Motor neuron (in vitro differentiated cells): ENCODE data around the gene TRMO. TPM values are rescaled to one million over a fixed set of nuclear protein-coding genes. Genes with fewer than 3 reads are reported as not detected.
"Not testable (repeated sequence)": the region's sequence is repeated elsewhere in the genome, so short reads cannot be mapped to it uniquely, and the experiment has no call there.

Experiments
- ATAC-seq, 8 experiments: fragments of 200-7000 bp; cut with Tn5 transposase; replicated peaks in 6 of 8; 2 replicates each; pipeline ENCODE4 v1.8.0; 2021; ENCODE audit warnings: mild to moderate bottlenecking in 8 of 8, moderate library complexity in 8 of 8
- H3K27ac ChIP-seq, 2 donors: fragments of 250-450 bp; sonication (Bioruptor Pico); 2 replicates each; pipeline ENCODE4 v1.9.0; 2021; ENCODE audit warnings: antibody characterized with exemption in 2 of 2, mild to moderate bottlenecking in 2 of 2, moderate library complexity in 1 of 2
- H3K4me1 ChIP-seq, 2 donors: fragments of 250-450 bp; sonication (Bioruptor Pico); replicated peaks in 1 of 2; 2 replicates each; pipeline ENCODE4 v1.6.1; 2021; ENCODE audit warnings: antibody characterized with exemption in 2 of 2, mild to moderate bottlenecking in 2 of 2, moderate library complexity in 1 of 2
- H3K4me3 ChIP-seq, 5 donors: fragments of 250-450 bp; sonication (Bioruptor Pico); 2 replicates each; pipeline ENCODE4 v1.9.0; 2021; ENCODE audit warnings: antibody characterized with exemption in 5 of 5, mild to moderate bottlenecking in 5 of 5, moderate library complexity in 4 of 5
- WGBS, 10 experiments: fragments of 450-650 bp; shearing (Covaris generic); methylation state at CpG; one replicate each; pipeline ENCODE4 v1.0.0; 2022; 5-methylcytosine and 5-hydroxymethylcytosine counted together
- in situ Hi-C, 9 experiments: fragments of 400-800 bp; cut with MboI; loops; one replicate each; pipeline ENCODE4 v1.15.0; 2021; ENCODE audit warnings: low sequenced_read_pairs in 9 of 9, low pct_unique_long_range_greater_than_20kb in 2 of 9; ENCODE audit not compliant: unreplicated experiment in 9 of 9
- total RNA-seq, 8 experiments: library from RNA; unstranded; fragments of 300-600 nt; gene quantifications; 2 replicates each; pipeline versions ENCODE4 v1.2.3 to v1.2.4, GENCODE V29; 2022

TRMO gene
- total RNA-seq: 10 to 100 TPM in 4 of 8 experiments, 1 to 10 TPM in 4; 4.3 to 19.5 (median 11.5) TPM

GRCh38 chr9:97921959-97922724 is at the start of gene TRMO:
Gene TRMO, minus strand, starts transcription at chr9:97922500. Its CDS starts 7 bp downstream, at chr9:97922493.
- ATAC-seq: peak; percentile 82 to 94 (median 90)
- 0 to 25% (median 6%) methylated on average over 4 to 22 of the region's 54 CpGs; no CpG with 5 or more reads in 1 of the 10 experiments for whole genome bisulfite sequencing, 10 experiments
- in situ Hi-C loops: loop anchor here in 2 of 9 experiments (25.0 kb wide), 2 partner anchors 210 to 340 kb away; partner anchors contain the start of gene TBC1D2 (in 1 of the 2)
- Histone ChIP-seq H3K27ac (peak within 1 kb of the TSS; percentile 96 to 97), H3K4me3 (peak within 1 kb of the TSS; percentile 44 to 64 (median 57)), H3K4me1 (peaks cover 6 to 7% of the 10 kb centered on the region in 2 donors)

DNA sequence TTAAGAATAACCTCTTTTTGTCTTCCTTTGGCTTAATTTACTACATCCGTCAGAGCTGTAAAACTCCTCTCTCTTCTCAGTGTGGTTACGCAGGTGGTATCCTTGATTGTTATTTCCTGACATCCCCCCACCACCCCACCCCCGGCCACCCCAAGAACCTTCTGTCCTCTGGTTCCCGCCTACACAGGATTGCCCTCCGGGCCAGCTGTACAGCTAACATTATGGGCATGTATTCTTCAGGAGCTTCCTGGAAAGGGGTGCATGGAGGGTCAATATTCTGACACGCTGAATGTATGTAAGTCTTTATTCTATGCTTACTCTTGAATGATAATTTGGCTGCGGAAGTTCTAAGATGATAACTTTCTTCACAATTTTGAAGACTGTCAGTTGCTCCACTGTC is 47.9 kb upstream of the TRMO start:
- in situ Hi-C loops: no loop called here

GRCh38 chr9:97969014-97969413 is 46.7 kb upstream of the TRMO start:
- Histone ChIP-seq H3K4me3 (no peak overlapping the region), H3K4me1 (no peaks in the 10 kb centered on the region), H3K27ac (no peak overlapping the region)
- in situ Hi-C loops: no loop called here
- ATAC-seq: no peak
- WGBS, 10 experiments: 20 to 100% (median 85%) methylated on average over 1 to 2 of the region's 2 CpGs; no CpG with 5 or more reads in 4 of the 10 experiments

More for the DNA sequence above, 47.9 kb upstream of the TRMO start:
- H3K27ac ChIP-seq: no peak overlapping the region
- WGBS, 10 experiments: 8 to 100% (median 82%) methylated on average over 1 to 4 of the region's 7 CpGs
- no peak overlapping the region for H3K4me3 ChIP-seq
- no peaks in the 10 kb centered on the region for H3K4me1 ChIP-seq
- peak in 1 of 8 experiments; percentile 91 for ATAC-seq

DNA sequence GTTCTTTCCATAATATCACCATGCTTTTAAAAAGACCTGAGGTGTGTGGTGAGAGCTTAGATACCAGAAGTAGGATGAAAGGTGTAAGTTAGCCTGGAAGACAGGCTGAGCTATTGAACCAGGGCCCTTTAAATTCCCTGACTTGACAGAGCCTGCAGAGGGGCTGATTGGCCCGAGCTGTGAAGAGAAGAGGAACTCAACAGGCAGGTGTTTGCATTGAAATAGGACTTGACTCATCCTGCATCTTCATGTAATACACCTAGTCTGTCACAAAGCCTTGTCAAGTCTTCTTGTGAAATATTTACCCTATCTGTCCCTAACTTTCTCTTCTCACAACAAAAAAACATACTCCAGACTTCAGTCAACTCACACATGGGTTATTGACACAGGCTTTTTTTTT is 44.2 kb upstream of the TRMO start:
- no peak for ATAC-seq
- H3K27ac ChIP-seq: no peak overlapping the region
- in situ Hi-C loops: no loop called here
- WGBS, 10 experiments: 0 to 13% (median 13%) methylated on average over 1 of the region's 1 CpG; no CpG with 5 or more reads in 7 of the 10 experiments
- no peak overlapping the region for H3K4me3 ChIP-seq
- H3K4me1 ChIP-seq: no peaks in the 10 kb centered on the region

GRCh38 chr9:97964901-97965300 is 42.6 kb upstream of the TRMO start:
- in situ Hi-C loops: no loop called here
- no peak for ATAC-seq
- no peak overlapping the region for H3K4me3 ChIP-seq

DNA sequence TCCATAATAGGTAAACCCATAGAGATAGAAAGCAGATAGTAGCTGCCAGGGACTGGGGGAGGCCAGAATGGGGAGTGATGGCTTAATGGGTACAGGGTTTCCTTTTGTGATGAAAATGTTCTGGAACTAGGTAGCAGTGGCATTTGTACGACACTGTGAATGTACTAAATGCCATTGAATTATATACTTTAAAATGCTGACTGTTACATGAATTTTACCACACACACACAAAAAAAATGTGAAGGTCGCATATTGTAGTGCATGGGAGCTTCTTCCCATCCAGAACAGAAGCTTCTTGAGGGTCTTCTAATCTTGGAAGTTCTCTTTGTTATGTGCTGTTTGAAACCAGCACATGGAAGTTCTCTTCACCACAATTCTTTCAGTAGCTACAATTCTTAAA is 40.9 kb upstream of the TRMO start:
- 20 to 80% (median 53%) methylated on average over 1 to 2 of the region's 2 CpGs; no CpG with 5 or more reads in 2 of the 10 experiments for WGBS, 10 experiments
- Histone ChIP-seq H3K4me1 (no peaks in the 10 kb centered on the region), H3K27ac (no peak overlapping the region), H3K4me3 (no peak overlapping the region)
- no peak for ATAC-seq
- in situ Hi-C loops: no loop called here

More at GRCh38 chr9:97964901-97965300, 42.6 kb upstream of the TRMO start:
- Histone ChIP-seq H3K4me1 (no peaks in the 10 kb centered on the region), H3K27ac (no peak overlapping the region)

DNA sequence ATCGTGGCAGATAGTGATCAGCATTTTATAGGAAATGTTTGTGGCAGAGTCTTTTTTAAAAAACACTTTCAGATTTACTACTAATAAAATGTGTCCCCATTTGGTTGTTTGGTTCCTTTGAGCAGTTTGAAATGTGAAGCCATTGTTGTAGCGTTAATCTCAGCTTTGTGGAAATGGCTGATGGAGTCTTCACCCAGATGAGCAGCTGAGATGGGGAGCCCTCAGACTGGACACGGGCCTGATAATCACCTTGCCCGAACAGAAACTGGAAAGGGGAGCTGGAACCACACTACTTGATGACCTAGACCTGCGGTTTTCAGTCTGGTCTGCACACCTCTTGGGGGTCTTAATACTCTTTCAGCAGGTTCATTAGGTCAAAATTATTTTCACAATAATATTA is 40.3 kb upstream of the TRMO start:
- 69 to 90% (median 82%) methylated on average over 1 to 5 of the region's 5 CpGs; no CpG with 5 or more reads in 2 of the 10 experiments for WGBS, 10 experiments
- Histone ChIP-seq H3K4me3 (no peak overlapping the region), H3K4me1 (no peaks in the 10 kb centered on the region), H3K27ac (no peak overlapping the region)
- in situ Hi-C loops: no loop called here
- ATAC-seq: no peak

DNA sequence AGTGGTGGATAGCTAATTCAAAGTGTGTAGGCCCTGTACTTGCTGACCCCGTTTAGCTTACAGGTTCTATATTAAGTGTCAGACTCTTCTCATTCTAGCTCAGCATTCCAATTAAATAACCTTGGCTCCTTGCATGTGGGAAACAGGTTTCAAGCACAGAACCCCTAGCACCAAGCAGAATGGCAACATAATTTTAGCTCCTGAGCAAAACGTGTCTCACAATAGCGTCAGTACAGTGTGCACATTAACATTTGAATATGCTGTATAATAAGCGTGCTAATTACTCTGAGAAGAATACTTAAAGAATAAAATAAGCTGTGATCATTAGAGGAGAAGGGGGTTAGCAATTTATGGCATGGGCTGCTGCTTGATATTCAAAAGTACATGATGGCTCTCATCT is 39.8 kb upstream of the TRMO start:
- ATAC-seq: no peak
- H3K4me1 ChIP-seq: no peaks in the 10 kb centered on the region
- in situ Hi-C loops: no loop called here
- H3K4me3 ChIP-seq: no peak overlapping the region
- WGBS, 10 experiments: 0 to 100% (median 59%) methylated on average over 1 to 4 of the region's 4 CpGs; no CpG with 5 or more reads in 3 of the 10 experiments
- H3K27ac ChIP-seq: no peak overlapping the region

GRCh38 chr9:97961361-97961760 is 39.1 kb upstream of the TRMO start:
- WGBS, 10 experiments: 63 to 100% (median 93%) methylated on average over 1 to 2 of the region's 2 CpGs; no CpG with 5 or more reads in 1 of the 10 experiments
- in situ Hi-C loops: no loop called here

GRCh38 chr9:97960678-97961328 is 38.5 kb upstream of the TRMO start:
- H3K4me3 ChIP-seq, H3K27ac ChIP-seq, ATAC-seq, H3K4me1 ChIP-seq, in situ Hi-C loops: not testable (repeated sequence)
- WGBS, 10 experiments: 38 to 100% (median 80%) methylated on average over 1 to 3 of the region's 9 CpGs; no CpG with 5 or more reads in 3 of the 10 experiments

More at GRCh38 chr9:97961361-97961760, 39.1 kb upstream of the TRMO start:
- Histone ChIP-seq H3K27ac (no peak overlapping the region), H3K4me3 (no peak overlapping the region), H3K4me1 (no peaks in the 10 kb centered on the region)
- no peak for ATAC-seq

GRCh38 chr9:97959585-97959984 is 37.3 kb upstream of the TRMO start:
- H3K4me3 ChIP-seq: no peak overlapping the region
- ATAC-seq: no peak
- in situ Hi-C loops: no loop called here
- no peak overlapping the region for H3K27ac ChIP-seq
- no peaks in the 10 kb centered on the region for H3K4me1 ChIP-seq

GRCh38 chr9:97958812-97959511 is 36.7 kb upstream of the TRMO start:
- in situ Hi-C loops: no loop called here
- WGBS, 10 experiments: 40 to 100% (median 60%) methylated on average over 1 to 5 of the region's 5 CpGs; no CpG with 5 or more reads in 3 of the 10 experiments
- ATAC-seq: no peak

DNA sequence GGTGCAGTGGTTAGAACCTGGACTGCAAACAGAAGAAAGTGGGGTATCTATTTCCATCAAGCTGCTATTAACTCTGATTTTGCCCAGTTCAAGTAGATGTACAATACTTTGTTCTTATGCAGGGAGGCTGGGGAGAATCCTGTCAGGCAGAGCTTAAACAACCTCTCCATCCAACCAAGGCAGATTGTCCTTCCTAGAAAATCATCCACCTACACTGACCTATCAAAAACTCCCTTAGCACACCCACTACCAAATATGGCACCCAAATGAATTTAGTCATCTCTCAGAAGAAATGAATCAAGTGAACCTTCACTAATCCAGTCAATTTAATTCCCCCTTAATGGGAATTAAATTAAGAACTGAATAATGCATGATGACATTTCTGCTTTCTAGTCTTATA is 34.0 kb upstream of the TRMO start:
- ATAC-seq: peak in 1 of 8 experiments; percentile 20
- no peaks in the 10 kb centered on the region for H3K4me1 ChIP-seq
- H3K4me3 ChIP-seq: no peak overlapping the region
- in situ Hi-C loops: no loop called here
- H3K27ac ChIP-seq: no peak overlapping the region

More at GRCh38 chr9:97958812-97959511, 36.7 kb upstream of the TRMO start:
- H3K4me1 ChIP-seq: no peaks in the 10 kb centered on the region
- no peak overlapping the region for H3K4me3 ChIP-seq
- H3K27ac ChIP-seq: no peak overlapping the region
